Activated T-cell treated with anti-CD3 and anti-CD28 coated beads for 24 hours (primary cell): Measurements from ENCODE around the gene EVC2.

Source experiments
- DNase-seq: peaks from one replicate; pipeline ENCODE4 v3.0.0-alpha.2; 2020; ENCODE audit warnings: low read depth

The EVC2 gene

DNA sequence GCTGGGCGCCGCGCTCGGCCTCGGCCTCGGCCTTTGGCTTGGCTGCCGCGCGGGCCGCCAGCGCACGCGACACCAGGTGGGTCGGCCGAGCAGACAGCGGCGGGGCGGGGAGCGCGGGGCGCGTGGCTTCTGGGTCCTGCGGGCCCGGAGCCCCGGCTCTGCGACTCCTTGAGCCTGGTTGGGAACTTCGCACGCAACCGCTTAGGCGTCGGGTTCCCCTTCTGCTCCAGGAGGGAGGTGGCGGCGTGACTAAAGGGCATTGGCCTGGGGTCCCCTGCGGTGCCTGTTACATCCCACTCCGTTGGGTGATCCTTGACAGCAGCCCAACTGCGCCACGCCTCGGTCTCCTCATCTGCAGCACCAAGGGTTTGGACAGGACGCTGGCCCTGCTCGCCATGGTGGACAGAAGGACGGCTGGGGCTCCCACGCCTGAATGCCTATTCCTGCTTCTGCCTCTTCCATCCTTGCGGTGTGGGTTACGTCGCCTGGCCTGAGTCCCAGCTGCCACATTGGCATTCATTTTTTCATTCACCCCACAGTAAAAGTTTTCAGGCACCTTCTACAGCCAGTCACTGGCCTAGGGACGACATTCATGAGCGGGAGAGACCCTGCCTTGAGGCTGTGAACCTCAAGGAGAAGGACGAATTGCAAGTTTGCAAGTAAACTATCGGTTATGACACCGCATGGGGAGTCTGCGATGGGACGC lies 3.3 kb upstream of the EVC2 start:
- DNase-seq: no peak

DNA sequence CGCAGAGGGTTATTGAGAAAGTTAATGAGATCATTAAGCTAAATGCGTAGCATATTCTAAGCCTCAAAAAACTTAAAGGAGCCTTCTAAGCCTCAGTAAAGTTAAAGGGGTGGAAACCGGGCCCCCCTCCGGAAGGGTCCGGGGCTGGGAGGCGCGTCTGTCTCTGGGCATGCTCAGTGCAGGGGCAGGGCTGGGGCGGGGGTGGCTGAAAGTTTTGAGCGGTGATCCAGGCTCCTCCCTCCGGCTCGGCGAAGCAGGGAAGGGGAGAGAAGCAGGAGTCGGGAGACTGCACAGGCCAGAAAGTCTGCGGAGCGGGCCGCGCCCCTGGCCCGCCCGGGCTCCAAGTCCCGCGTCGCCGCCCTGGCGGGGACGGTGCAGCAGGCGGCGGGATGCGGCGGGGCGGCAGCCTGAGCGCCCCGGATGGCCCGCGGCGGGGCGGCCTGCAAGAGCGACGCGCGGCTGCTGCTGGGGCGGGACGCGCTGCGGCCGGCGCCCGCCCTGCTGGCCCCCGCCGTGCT lies 2.7 kb upstream of the EVC2 start, which contains the start of gene EVC:
Gene EVC (plus strand): TSS at position 241 of the 518 bp plus-strand sequence. CDS start 180 bp downstream, at position 421.
- peak; percentile 12 for DNase-seq

DNA sequence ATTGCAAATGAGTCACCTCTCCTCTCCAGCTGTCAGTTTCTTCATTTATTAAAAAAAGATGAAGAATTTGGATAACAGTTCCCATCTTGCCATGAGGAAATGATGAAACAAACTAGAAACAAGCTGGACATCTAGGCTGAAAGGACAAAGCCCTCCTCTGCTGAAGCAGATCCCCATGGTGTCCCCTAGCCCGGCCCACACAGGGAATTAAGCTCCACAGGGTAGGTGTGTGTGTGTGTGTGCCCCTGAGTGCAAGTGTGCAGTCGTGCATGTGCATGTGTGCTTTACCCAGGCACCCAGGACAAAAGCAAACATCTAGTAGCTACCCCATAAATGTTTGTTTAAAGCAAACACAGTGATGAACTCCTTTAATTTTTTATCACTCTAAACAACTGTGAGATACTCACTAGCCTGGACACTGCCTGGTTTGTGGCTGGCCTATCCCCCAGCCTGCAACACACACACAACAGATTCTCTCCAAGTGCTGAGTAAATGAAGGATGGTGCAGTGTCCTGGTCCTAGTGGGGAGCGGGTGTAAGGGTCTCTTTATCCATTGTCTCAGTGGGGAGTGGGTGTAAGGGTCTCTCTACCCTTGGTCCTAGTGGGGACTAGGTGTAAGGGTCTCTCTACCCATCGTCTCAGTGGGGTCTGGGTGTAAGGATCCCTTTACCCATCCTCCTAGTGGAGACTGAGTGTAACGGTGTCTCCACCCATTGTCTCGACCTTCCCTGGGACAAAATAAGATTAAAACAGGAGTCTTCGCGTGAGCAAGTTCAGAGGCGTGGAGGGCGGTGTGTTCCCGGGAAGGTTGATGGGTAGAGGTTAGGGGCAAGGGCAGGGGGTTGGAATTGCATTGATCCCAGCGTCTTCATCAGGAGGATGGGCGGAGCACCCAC lies 2.0 kb upstream of the EVC2 start:
- DNase-seq: no peak

DNA sequence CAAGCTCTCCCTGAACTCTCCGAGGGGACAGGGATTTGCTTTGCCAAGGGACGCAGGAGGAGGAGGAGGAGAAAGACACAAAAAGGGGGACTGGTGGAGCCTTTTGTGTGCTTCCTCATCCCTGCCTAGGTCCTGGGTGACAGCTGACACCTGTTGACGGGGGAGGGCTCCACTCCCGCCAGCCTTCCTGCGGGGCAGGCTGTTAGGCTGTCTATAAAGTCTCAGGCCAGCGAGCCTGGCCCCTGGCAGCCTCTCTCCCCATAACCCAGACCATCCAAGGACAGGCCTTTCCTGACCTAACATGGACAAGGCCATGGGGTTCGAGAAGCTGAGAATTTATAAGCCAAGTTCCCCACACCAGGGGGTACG lies 832 bp upstream of the EVC2 start:
- DNase-seq: no peak

DNA sequence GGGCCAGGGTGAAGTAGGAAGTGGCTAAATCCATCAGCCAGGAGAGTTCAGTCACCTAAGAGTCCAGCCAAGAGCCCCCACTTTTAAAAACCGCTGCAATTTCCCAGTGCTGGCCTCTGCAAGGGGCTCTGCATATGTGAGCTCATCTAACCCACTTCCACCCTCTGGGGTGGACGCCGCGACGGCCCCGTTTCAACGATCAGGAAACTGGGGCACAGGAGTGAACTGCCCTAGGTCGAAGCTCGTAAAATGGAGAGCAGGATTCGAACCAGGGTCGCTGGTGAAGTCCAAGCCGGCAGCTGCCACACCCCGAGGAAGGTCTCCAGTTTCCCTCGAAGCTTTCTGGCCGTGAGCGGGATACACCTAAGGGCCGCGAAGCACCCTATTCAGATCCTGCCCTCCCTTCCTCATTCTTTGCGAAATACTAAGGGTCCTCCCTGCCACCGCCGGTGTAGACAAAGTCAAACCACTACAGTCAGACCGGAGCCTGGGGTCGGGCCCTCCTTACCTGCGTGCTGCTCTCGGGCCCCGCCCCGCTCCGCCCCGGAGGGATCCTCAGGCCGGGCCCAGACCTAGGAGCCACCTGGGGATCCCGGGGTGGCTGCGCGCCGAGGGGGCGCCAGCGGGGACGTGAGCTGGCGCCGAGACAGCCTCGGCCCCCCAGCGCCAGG lies 446 bp downstream of the EVC2 start:
- no peak for DNase-seq

DNA sequence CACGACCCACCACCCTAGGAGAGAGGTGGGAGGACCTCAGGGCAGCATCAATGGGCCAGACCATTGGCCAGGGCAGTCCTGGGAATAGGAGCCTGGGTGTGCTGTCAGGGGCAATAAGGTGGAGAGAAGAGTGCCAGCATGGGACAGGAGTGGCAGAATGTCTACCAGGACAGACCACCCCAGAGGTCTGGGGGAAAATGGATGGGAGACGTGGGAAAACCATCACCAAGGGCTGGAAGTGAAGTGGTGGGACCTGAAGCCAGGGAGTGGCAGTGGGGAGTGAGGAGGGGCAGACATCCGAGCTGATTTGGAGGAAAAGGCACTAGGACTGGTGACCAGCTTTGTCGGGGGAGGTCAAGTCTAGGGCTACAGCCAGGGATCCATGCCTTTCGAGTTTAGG lies 993 bp downstream of the EVC2 start:
- DNase-seq: no peak

DNA sequence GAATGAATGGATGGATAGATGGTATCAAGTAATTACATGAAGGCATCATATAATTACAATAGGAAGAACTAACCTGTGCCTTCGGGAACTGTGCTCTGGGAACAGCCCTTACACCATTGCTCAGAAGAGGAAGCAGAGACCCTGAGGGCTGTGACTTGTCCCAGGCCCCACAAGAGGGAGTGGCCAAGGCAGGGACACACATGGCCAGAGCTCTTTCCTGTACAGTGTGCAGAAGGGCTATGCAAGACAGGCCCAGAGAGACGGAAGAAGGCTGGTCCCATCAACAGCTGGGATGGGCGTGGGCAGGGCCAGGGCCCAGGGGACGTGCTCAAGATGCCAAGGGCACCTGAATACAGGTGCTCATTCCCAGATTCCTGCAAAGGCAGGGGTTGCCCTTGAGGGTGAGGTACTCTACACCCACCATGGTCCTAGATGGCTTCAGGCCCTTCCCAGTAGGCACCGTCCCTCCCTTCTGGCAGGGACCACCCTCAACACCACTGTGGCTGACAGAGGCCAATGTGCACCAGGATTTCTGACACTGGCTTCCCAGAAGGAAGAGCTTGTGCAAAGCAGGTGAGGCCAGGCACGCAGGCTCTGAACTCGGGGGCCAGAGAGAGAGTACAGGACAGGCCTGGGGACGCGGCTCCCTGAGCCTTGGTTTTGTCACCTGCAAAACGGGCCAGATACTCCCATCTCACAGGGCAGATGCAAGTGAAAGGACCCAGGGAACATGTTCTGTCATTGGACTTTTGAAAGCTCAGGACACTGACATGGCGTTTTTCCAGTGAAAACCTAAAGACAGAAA lies 1.7 kb downstream of the EVC2 start:
- DNase-seq: no peak

DNA sequence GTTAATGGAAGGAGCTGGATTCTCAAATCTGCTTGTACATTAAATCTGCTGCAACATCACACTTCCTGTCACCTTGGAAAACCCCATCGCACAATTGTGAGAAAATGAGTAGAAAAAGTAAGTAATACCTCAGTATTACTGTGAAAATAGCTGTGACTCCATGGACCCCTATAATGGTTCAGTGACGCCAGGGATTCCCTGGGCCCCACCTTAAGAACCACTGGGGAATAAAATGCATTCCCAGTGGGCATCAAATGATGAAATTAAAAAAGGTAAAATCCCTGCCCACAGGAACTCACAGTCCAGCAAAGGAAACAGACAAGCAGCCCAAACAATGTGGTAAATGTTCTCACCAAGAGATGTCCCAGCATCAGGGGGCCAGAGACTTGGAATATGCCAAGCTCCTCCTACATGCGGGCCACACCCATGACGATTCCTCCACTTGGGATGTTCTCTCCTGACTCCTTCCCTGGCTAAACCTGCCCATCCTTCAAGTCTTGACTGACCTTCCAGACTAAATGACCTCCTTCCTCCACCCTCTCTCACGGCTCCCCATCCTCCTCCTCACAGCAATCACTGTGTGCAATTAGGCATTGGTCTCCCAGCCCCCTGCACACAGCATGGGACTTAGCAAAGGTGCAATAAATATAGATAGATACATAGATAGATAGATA lies 2.6 kb downstream of the EVC2 start:
- DNase-seq: no peak

DNA sequence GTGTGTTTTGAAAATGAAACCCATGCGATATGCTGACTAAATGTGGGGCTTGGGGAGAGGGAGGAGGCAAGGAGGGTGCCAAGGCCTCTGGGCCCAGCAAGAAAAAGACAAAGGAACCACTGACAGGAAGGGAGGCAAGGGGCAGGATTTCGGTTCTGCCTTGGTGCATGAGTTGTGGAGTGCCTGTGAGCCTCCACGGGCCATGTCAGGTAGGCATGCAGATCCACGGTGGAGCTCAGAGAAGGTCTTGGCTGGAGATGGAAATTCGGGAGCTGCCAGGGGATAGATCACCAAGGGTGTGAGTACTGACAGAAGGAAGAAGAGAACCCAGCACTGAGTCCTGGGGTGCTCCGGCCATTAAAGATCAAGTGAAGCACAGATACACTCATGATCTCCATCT lies 4.1 kb downstream of the EVC2 start:
- DNase-seq: no peak

DNA sequence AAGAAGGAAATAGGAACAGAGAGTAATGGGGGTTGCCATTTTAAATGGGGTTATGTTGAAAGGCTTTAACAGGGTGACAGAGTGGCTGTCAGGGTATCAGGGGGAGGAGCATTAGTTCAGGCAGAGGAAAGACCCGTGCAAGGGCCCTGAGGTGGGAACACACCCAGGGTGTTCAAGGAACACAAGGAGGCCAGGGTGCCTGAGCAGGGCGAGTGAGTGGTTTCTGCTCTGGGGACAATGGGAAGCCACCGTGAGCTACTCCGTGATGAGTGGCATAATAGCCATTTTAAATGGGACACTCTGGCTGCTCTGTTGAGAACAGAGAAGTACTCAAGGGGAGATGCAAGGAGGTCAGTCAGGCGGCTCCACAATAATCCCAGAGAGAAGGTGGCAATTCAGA lies 4.5 kb downstream of the EVC2 start:
- DNase-seq: no peak

DNA sequence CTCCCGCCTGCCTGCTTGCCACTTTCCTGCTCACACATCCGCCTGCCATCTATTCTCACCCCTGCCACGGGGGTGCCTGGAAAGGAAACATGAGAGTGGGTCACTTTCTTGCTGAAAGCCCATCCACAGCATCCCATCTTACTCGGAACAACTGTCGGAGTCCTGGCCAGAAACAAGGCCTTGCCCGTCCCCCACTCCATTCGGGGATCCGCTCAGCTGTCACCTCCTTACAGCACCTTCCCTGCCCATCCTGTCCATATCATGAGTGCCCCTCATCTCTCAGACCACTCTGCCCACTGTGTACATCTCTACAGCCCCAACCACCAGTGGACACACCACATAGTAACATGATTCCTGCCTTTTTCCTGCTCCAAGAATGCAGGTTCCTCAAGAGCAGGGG lies 6.4 kb downstream of the EVC2 start:
- no peak for DNase-seq

DNA sequence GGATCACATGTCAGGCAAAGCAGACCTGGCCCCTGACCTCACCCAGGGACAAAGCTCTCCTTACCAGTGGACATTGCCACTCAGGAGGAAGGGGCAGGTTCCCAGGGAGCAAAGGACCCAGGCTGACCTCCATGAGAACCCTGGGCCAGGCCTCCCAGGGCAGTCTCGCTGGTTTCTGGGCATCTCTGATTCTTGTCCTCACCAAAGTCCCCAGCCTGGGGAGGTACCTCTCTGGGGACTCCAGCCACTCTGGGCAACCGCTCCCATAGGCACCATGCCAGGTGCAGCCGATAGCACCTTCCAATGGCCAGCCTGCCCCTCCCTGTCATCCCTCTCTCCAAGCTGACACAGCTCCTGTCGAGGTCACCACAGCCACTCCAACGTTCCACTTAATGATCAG lies 7.9 kb downstream of the EVC2 start:
- DNase-seq: no peak

DNA sequence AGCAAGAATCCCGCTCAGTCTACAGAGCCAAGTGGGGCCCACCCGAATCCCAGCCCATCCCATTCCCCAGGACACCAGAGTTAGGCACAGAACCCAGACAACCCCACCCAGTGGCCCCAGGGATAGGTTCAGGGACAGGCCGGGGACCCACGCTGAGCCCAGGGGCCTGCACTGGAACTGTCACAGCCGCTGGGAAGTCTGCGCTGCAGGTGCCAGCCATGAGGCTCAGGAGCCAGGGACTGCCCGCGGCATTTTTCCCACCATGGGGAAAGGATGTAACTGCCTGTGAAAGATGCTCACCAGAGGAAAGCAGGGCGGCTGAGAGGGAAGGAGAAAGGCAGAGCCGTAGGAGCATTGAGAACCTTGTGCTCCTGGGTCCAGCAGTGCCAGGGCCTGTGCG lies 12.0 kb downstream of the EVC2 start:
- DNase-seq: no peak

DNA sequence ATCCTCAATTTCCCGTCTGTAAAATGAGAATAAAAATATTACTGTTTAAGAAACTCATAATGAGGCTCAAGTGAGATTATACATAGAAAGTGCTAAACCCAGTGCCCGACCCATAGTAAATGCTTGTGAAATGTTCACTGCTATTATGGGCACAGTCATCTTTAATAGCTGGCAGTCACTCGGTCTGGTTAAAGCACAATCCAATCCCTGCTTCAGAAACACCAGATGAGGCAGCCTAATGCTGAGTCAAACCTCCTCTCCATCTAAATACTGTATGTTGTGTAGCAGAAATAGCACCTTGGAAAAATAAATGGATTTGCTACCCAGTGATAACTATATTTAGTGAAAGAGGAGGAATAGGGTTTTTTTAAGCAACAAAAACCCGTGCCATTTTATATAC lies 14.5 kb downstream of the EVC2 start:
- no peak for DNase-seq

DNA sequence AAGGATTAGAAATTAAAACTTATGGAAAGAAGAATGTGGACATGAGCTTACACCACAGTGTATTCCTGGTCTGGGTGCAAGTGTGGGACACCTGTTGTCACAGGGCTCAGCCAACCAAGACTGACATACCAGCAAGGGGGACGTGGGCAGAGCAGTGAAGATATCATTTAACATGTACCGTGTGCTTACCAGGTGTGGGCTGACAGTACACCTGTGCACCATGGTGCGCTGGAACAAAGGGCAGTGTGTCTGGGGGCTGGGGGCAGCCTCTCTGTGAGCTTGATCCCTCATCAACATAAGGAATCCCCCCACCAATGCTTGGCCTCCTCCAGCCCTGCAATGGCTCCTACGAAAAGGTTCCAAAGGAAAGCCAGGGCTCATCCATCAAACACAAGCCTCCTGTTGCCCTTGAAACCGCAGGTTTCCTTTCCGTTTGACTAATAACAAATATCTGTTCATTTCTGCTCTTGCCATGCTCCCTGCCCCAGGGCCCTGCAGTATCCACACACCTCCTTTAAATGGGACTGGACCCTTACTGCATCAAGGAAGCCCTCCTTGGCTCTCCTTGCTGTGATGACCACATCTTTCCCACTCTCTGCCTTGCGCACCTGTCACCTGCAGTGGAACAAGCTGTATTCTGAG lies 16.7 kb downstream of the EVC2 start:
- no peak for DNase-seq

DNA sequence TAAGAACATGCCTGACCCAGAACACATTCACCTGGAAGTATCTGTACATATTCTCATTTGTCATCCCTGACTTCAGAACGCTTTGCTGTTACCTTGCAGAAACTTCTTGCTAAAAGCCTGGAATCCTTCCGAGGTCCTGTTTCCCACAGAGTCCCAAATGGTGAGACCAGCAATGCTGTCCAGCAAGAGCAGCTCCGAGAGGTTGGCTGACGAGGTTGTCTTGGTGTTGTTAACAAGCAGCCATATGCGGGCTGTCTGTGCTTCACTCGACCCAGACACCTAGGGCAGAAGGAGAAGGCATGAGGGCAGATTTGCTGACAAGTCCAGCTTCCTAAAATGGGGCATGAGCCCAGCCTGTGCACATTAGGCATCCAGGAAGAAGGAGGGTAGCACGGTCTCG lies 19.3 kb downstream of the EVC2 start:
- DNase-seq: no peak

DNA sequence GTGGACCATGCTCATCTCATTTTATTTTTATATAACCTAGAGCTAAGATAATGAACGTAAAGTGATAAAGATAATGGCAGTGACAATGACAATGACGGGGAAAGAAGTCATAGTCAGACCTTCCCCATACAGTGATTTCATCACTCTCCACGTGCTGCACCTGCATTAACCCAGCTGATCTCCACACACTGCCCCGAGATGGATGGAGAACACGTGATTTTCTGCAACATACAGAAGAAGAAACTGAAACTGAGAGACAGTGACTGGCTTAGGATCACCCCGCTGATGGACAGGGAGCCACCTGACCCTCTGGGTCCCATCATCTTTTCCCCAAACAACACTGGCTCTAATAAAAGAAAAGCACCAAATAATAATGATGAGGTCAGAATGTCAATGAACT lies 22.0 kb downstream of the EVC2 start:
- DNase-seq: no peak

DNA sequence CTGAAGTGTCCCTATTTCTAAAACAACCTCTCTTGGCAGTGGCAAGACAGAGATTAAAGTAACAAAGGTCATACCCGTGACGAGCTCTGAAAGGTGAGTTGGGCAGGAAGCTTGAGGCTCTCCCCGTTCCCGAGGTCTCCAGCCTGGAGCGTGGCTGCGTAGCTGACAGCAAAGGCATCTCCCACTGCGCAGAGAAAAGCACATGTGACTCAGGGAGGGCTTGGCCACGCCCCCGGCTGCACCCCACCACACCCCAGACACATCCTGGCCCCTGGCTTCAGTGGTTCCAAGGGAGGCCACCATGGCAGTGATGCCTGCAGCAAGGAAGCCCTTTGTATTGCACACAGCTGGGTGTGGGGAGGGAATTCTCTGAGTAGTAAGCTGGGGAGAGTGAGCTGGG lies 23.1 kb downstream of the EVC2 start:
- no peak for DNase-seq

DNA sequence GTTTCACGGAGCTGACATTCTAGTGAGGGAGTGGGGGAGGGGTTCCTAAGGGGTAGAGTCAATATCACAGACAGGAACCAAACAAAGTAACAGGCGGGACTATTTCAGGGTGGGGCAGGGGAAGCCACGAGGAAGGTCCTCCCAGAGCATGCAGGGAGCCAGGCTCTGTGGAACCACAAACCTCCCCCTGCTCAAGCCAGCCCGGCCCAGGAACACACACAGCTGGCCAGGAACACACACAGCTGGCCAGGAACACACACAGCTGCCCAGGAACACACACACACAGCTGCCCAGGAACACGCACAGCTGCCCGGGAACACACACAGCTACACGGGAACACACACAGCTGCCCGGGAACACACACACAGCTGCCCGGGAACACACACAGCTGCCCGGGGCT lies 24.8 kb downstream of the EVC2 start:
- DNase-seq: no peak

DNA sequence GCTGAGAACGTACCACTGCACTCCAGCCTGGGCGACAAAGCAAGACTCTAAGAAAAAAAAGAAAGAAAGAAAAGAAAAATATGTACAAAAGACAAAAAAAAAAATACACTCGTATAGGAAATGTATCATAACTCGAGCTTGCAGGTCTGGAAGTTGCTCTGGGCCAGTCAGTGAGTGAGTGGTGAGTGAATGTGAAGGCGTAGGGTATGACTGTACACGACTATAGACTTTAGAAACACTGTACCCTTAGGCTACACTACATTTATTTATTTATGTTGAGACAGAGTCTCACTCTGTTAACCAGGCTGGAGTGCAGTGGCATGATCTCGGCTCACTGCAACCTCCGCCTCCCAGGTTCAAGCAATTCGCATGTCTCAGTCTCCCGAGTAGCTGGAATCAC lies 29.4 kb downstream of the EVC2 start:
- no peak for DNase-seq

DNA sequence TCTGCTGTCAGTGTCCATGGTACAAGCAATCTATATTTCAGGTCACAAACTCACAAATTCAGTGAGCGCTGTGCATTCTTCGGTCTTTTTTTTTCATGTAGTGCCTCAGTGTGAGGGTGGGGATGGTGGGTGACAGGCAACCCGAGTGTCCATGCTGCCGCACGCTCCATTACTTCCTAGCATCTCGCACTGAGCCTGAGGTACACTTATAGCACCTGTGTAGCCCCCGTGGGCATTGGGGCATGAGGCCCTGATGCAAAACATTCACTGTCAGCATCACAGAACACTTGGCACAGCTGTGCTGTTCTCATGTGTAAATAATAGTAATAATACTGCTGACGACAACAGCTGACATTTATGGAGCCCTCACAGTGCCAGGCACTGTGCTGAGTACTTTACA lies 31.6 kb downstream of the EVC2 start:
- no peak for DNase-seq
